Thymus (tissue), 11 donors: ENCODE results near the gene RIT2. TPM values are rescaled to one million over a fixed set of nuclear protein-coding genes. Genes with fewer than 3 reads are reported as not detected.

Source experiments
- DNase-seq, 9 donors: peaks; one replicate each; pipeline ENCODE4 v3.0.0-alpha.2; 2013; ENCODE audit warnings: low spot score in 9 of 9, low read depth in 6 of 9, missing footprints in 1 of 9
- H3K27ac ChIP-seq, 2 donors: one replicate each; pipeline ENCODE4 v1.5.1; 2013; ENCODE audit warnings: control low read depth in 1 of 2, low read depth in 1 of 2, low read length in 1 of 2, mild to moderate bottlenecking in 1 of 2, moderate library complexity in 1 of 2
- H3K27me3 ChIP-seq, 2 donors: one replicate each; pipeline ENCODE4 v1.5.1; 2013; ENCODE audit warnings: low read length in 1 of 2; ENCODE audit not compliant: control insufficient read depth in 2 of 2, insufficient read depth in 1 of 2
- H3K36me3 ChIP-seq, 2 donors: one replicate each; pipeline ENCODE4 v1.5.1; 2013; ENCODE audit warnings: low read length in 1 of 2, mild to moderate bottlenecking in 1 of 2, moderate library complexity in 1 of 2; ENCODE audit not compliant: control insufficient read depth in 2 of 2, insufficient read depth in 2 of 2
- H3K4me1 ChIP-seq, 2 donors: one replicate each; pipeline ENCODE4 v1.5.1; 2013; ENCODE audit warnings: low read length in 2 of 2; ENCODE audit not compliant: control insufficient read depth in 2 of 2, insufficient read depth in 2 of 2
- H3K4me3 ChIP-seq, 2 donors: one replicate each; pipeline ENCODE4 v1.5.1; 2013; ENCODE audit warnings: low read length in 2 of 2, control low read depth in 1 of 2, mild to moderate bottlenecking in 1 of 2
- H3K9me3 ChIP-seq, 2 donors: one replicate each; pipeline ENCODE4 v1.5.1; 2013; ENCODE audit warnings: low read length in 1 of 2, mild to moderate bottlenecking in 1 of 2; ENCODE audit not compliant: control insufficient read depth in 2 of 2, insufficient read depth in 1 of 2
- WGBS: extraction: QIAGEN DNeasy Blood & Tissue Kit; methylation state at CpG from one replicate; pipeline ENCODE4 v1.1.7; 2013; 5-methylcytosine and 5-hydroxymethylcytosine counted together
- polyA plus RNA-seq: library from polyadenylated mRNA; stranded (reverse); fragments of 200-250 nt; gene quantifications from one replicate; pipeline ENCODE4 v1.2.3, GENCODE V29; 2013
- total RNA-seq: library from RNA; stranded (reverse); fragments of 120-200 nt; gene quantifications from one replicate; pipeline ENCODE4 v1.2.4, GENCODE V29; 2013
- donor health status: healthy.

RIT2 gene
- total and polyA plus RNA-seq, 2 donors: 0.16 TPM; not detected in 1

GRCh38 chr18:43009674-43010073, 105.8 kb downstream of the RIT2 start:
- Histone ChIP-seq H3K4me3 (no peak overlapping the region), H3K27ac (no peak overlapping the region), H3K4me1 (no peaks in the 10 kb centered on the region), H3K27me3 (no peaks in the 10 kb centered on the region), H3K36me3 (no peaks in the 10 kb centered on the region), H3K9me3 (no peaks in the 10 kb centered on the region)
- WGBS: 90% methylated on average over 5 of the region's 5 CpGs
- DNase-seq: no peak

DNA sequence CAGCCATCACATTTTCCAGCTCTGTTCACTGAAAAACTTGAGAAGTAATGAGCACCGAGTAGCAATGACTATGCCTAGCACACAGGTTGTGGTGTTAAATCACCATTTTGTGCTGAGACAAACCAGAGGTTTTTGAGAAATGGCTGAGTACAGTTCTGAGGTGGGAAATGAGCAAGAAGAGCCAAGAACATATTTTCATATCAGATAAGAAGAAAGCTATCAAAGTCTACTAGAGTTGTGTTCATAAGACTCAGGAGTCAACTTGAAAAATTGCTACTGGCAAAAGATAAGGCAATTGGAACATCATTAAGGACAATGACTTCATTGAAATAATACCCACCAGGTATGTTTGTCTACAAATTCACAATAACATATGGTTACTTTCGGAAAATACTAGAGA, 108.1 kb downstream of the RIT2 start:
- WGBS: 93% methylated on average over 2 of the region's 2 CpGs

DNA sequence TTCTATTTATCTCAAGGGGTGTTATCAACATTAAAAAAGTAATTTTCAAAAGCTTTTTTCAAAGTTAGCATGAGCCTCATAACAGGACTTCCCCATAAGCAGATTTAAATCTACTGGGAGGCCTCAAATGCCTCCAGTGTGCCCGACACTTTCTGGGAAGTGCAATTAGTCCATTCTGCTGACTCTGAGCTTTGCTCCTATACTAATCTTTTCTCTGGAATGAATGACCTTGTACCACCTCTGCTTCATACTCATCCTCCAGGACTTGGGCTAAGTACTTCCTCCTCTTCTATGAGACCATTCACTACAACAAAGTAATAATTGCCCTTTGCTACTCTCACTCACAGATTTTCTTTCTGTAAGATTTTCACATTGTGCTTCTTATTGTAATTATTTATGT, 111.1 kb downstream of the RIT2 start:
- H3K4me3 ChIP-seq: no peak overlapping the region
- no peaks in the 10 kb centered on the region for H3K4me1 ChIP-seq
- no peak for DNase-seq
- H3K27ac ChIP-seq: no peak overlapping the region
- WGBS: 89% methylated on average over 1 of the region's 1 CpG
- no peaks in the 10 kb centered on the region for H3K27me3 ChIP-seq
- no peaks in the 10 kb centered on the region for H3K36me3 ChIP-seq
- H3K9me3 ChIP-seq: no peaks in the 10 kb centered on the region

More for the DNA sequence above, 108.1 kb downstream of the RIT2 start:
- Histone ChIP-seq H3K27ac (no peak overlapping the region), H3K4me1 (no peaks in the 10 kb centered on the region), H3K9me3 (no peaks in the 10 kb centered on the region), H3K4me3 (no peak overlapping the region), H3K27me3 (no peaks in the 10 kb centered on the region), H3K36me3 (no peaks in the 10 kb centered on the region)
- no peak for DNase-seq

DNA sequence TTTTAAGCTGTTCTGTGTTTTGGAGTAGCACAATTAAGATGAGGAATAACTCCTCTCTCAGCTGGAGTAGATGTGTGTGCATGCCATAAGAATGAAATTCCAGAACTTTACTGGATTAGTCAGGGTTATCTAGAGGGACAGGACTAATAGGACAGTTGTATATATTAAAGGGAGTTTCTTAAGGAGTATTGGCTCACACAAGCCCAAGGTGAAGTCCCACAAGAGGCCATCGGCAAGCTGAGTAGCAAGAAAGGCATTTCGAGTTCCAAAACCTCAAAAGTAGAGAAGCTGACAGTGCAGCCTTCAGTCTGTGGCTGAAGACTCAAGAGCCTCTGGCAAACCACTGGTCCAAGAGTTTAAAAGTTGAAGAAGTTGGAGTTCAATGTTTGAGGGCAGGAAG, 113.7 kb downstream of the RIT2 start:
- no peaks in the 10 kb centered on the region for H3K27me3 ChIP-seq
- WGBS: 87% methylated on average over 2 of the region's 2 CpGs

GRCh38 chr18:42996824-42997223, 118.7 kb downstream of the RIT2 start:
- Histone ChIP-seq H3K27ac (no peak overlapping the region), H3K4me1 (no peaks in the 10 kb centered on the region), H3K4me3 (no peak overlapping the region), H3K36me3 (no peaks in the 10 kb centered on the region), H3K9me3 (no peaks in the 10 kb centered on the region), H3K27me3 (no peaks in the 10 kb centered on the region)
- no peak for DNase-seq

More for the DNA sequence above, 113.7 kb downstream of the RIT2 start:
- Histone ChIP-seq H3K4me1 (no peaks in the 10 kb centered on the region), H3K4me3 (no peak overlapping the region), H3K9me3 (no peaks in the 10 kb centered on the region), H3K27ac (no peak overlapping the region), H3K36me3 (no peaks in the 10 kb centered on the region)
- DNase-seq: no peak

DNA sequence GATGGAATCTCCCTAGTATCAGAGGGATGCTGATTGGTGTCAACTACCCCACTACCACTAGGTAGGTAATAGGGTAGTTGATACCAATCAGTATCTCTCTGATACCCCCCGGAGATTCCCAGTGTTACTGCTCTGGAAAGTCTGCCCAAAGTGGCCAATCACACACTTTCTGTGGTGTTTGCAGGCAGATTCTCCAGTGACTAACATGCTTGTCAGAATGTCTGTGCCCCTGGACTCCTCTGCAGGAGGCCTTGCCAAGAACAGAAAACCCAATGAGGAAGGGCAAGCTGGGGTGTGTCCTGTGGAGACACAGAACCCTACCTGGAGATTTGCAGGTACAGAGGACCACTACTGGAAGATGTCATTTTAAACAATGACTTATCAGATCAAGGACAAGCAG, 135.1 kb downstream of the RIT2 start:
- Histone ChIP-seq H3K4me3 (no peak overlapping the region), H3K9me3 (no peaks in the 10 kb centered on the region), H3K36me3 (no peaks in the 10 kb centered on the region), H3K27me3 (no peaks in the 10 kb centered on the region), H3K4me1 (no peaks in the 10 kb centered on the region), H3K27ac (no peak overlapping the region)
- 94% methylated on average over 1 of the region's 1 CpG for WGBS
- DNase-seq: no peak

- no peaks in the 10 kb centered on the region for H3K4me1 ChIP-seq
These were observed 137.4 kb downstream of the RIT2 start for GRCh38 chr18:42977982-42978637.

DNA sequence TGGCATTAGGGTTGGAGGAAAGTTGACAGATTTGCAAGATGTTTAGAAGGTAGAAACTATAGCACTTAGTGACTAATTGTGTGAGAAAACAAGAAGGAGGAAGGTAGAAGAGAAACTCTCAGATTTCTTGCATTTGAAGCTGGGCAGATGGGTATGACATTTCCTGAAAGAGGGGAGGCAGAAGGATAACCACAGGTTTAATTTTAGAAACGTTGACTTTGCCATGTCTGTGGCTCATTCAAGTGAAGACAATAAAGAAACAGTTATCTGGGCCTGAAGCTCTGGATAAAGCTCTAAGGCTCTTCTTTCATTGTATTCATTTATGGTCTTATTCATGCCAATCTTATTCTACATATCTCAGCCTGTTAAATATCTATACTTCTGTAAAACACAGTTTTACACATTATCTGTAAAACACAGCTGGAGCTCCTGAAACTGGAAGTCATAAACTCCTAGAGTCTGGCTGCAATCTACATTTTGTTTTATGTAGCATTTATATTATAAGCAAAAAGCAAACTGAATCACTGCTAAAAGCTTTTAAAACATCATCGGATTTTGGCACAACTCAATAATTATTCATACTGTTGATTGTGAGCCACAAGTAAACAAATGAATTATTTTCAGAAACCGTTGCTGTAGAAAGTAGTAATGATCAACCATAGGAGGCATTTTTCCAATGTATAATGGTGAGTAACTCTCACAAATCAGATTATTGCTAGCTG, 138.5 kb downstream of the RIT2 start:
- Histone ChIP-seq H3K27me3 (no peaks in the 10 kb centered on the region), H3K27ac (no peak overlapping the region), H3K9me3 (no peaks in the 10 kb centered on the region), H3K36me3 (no peaks in the 10 kb centered on the region), H3K4me3 (no peak overlapping the region), H3K4me1 (no peaks in the 10 kb centered on the region)
- no peak for DNase-seq
- WGBS: 62% methylated on average over 3 of the region's 3 CpGs

More at GRCh38 chr18:42977982-42978637, 137.4 kb downstream of the RIT2 start:
- WGBS: 61% methylated on average over 4 of the region's 4 CpGs
- no peak overlapping the region for H3K27ac ChIP-seq
- H3K4me3 ChIP-seq: no peak overlapping the region
- no peak for DNase-seq
- H3K9me3 ChIP-seq: no peaks in the 10 kb centered on the region
- H3K36me3 ChIP-seq: no peaks in the 10 kb centered on the region
- no peaks in the 10 kb centered on the region for H3K27me3 ChIP-seq

- Histone ChIP-seq H3K4me1 (no peaks in the 10 kb centered on the region), H3K36me3 (no peaks in the 10 kb centered on the region), H3K4me3 (no peak overlapping the region), H3K27me3 (no peaks in the 10 kb centered on the region), H3K27ac (no peak overlapping the region), H3K9me3 (no peaks in the 10 kb centered on the region)
- WGBS: 78% methylated on average over 2 of the region's 2 CpGs
- DNase-seq: no peak
These were observed 146.1 kb downstream of the RIT2 start for GRCh38 chr18:42969366-42969765.
